ENCODE results near the gene CIAO3.
"Not testable (repeated sequence)": the region's sequence is repeated elsewhere in the genome, so short reads cannot be mapped to it uniquely, and the experiment has no call there.

The CIAO3 gene

DNA sequence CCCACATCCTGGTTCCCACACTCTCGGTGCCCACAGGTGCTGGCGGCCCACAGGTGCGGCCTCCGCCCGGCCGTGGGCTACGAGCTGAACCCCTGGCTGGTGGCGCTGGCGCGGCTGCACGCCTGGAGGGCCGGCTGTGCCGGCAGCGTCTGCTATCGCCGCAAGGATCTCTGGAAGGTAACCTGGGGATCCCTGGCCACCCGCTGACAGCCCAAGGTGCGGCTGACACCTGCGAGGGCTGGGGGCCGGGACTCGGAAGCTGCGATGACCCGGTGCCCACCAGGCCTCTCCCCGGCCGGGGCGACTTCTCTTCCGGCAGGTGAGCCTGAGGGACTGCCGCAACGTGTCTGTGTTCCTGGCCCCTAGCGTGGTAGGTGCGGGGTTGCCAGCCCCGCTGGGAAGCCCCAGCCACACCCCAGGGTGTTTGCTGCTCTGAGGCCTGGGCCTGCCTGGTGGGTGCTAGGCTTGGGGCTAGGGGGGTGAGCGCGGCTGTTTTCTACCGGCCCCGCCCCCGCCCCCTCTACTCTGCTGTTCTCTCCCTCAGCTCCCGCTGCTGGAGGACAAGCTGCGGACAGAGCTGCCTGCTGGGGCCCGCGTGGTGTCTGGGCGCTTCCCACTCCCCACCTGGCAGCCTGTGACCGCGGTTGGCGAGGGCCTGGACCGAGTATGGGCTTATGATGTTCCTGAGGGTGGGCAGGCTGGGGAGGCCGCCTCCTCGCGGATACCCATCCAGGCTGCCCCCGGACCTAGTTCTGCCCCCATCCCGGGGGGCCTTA is 18.8 kb downstream of the CIAO3 start:
- no peak for DNase-seq

DNA sequence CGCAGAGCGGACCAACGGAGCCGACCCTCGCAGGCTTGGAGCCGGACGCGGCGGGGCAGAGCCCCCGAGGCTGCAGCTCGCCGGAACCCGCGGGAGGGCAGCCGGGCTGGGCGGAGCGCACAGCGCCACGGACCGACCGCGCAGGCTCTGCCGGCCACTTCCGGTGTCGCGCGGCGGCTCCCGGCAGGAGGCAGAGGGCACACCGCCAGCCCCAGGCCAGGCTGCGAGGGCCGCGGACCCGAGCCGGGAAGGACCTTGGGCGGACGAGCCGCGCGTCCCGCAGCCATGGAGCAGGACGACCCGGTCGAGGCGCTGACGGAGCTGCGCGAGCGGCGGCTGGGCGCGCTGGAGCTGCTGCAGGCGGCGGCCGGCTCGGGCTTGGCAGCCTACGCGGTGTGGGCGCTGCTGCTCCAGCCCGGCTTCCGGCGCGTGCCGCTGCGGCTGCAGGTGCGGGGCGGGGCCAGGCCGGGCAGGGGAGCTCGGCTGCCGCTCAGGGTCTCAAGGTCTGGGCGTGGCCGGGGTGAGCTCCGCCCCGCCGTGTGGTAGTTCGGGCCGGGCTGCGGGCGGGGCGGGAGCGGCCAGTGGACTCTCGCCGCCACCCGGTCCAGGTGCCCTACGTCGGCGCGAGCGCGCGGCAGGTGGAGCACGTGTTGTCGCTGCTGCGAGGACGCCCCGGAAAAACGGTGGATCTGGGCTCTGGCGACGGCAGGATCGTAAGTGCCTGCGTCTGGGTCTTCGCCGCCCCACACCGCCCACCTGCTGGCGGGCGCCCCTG is 19.6 kb downstream of the CIAO3 start, which contains the start of gene ANTKMT:
Gene ANTKMT (plus strand): TSS at position 157 of the 775 bp plus-strand sequence. CDS start 129 bp downstream, at position 286.
- peak; percentile 82 for DNase-seq

- DNase-seq: peak; percentile 81
Measured at GRCh38 chr16:720447-720989, 20.3 kb downstream of the CIAO3 start.

DNA sequence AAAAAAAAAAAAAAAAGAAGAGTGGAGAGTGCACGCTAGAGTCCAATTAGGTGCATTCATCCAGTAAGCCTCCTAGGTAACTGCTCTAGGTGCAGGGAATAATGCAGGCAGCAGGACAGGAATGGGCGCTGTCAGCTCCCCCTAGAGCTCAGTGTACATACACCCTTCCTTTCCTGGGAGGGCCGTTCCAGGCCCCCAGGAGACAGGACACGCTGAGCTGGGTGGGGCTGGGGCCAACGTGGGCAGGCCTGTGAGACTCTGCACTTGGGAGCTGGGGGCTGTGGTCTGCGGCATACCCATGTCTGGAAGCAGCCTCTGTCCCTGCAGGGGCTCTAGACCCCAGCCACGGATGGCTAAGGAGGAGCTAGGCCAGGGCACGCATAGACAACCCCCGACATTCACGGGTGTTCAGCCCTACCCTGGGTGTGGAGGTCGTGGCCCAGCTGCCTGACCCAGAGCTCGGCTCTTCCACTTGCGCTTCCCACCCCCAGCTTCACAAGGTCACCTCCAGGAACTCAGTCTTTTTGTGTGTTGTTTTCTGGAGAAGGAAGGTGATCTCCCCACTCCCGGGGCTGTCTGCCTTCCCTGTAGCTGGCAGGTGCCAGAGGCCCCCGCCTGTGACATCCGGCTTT is 20.9 kb downstream of the CIAO3 start:
- no peak for DNase-seq

DNA sequence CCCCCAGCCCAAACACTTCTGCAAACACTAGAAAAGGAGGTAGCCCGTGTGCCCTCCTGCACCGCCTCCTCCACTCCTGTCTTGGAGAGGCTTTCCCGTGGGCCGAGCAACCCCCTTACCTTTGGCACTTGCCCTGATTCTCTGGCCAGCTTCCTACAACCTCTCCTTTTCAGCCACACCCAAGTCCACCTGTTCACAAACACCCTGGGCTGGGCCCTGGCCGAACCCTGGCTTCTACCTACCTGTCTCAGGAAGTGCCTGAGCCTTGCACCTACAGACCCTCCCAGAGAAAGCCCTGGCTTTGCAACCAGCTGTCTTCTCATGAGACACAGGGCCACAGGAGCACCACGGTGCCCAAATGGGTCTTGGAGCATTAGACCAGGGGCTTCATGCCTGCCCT is 21.9 kb downstream of the CIAO3 start:
- DNase-seq: no peak

DNA sequence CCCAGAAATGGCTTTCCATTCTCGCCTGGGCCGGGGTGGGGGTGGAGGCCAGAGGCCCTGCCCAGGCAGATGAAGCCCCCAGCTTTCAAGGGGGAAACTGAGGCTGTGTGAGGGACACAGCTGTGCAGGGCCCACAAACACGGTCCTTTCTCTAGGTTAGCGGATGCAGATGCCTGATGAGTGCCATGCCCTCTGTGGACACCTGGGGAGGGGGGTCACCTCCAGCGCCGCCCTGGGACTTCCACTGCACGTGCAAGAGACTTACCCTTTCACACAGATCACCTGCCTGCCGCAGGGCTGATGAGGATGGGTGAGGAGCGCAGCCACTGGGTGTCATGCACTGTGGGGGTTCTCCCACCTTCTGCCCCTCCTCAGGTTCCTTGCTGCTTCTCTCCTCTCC is 22.4 kb downstream of the CIAO3 start:
- DNase-seq: no peak

GRCh38 chr16:717450-718245 is 23.1 kb downstream of the CIAO3 start:
- no peak for DNase-seq

- no peak for DNase-seq
Measured at GRCh38 chr16:716768-717325, 23.9 kb downstream of the CIAO3 start.

DNA sequence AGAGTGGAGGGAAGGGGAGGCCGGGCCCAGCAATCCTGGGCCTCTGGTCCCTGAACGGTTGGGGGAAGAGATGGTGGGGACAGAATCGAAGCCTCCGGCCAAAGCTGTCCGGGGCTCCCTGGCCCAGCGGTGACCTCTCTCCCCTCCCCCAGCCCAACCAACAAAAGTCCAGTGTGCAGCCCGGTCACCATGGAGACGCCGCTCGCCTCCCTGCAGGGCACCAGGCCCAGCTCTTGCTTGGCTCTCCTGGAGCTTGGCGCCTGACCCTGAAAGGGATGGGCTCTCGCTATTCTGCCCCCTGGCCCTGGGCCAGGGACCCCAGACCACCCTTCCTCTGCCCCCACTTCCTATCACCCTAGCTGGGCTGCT is 24.6 kb downstream of the CIAO3 start:
- peak; percentile 68 for DNase-seq

DNA sequence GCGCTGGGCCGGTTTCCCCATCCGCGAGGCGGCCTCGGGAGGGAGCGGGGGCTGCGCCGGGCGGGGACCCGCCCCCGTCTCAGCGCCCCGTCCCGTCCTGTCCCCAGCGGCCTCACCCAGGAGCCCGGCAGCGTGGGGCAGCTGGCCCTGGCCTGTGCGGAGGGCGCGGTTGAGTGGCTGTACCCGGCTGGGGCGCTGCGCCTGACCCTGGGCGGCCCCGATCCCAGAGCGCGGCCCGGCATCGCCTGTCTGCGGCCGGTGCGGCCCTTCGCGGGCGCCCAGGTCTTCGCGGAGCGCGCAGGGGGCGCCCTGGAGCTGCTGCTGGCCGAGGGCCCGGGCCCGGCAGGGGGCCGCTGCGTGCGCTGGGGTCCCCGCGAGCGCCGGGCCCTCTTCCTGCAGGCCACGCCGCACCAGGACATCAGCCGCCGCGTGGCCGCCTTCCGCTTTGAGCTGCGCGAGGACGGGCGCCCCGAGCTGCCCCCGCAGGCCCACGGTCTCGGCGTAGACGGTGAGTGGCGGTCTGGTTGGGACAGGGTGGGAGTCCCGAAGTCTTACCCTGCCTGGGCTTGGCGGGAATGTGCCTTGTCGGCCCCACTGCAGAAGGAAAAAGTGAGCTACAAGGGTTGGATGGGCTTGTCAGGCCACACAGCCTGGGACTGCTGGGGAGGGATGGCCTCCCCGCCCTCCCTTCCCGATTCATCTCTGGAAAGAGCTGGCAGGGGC is 25.2 kb downstream of the CIAO3 start:
- no peak for DNase-seq

DNA sequence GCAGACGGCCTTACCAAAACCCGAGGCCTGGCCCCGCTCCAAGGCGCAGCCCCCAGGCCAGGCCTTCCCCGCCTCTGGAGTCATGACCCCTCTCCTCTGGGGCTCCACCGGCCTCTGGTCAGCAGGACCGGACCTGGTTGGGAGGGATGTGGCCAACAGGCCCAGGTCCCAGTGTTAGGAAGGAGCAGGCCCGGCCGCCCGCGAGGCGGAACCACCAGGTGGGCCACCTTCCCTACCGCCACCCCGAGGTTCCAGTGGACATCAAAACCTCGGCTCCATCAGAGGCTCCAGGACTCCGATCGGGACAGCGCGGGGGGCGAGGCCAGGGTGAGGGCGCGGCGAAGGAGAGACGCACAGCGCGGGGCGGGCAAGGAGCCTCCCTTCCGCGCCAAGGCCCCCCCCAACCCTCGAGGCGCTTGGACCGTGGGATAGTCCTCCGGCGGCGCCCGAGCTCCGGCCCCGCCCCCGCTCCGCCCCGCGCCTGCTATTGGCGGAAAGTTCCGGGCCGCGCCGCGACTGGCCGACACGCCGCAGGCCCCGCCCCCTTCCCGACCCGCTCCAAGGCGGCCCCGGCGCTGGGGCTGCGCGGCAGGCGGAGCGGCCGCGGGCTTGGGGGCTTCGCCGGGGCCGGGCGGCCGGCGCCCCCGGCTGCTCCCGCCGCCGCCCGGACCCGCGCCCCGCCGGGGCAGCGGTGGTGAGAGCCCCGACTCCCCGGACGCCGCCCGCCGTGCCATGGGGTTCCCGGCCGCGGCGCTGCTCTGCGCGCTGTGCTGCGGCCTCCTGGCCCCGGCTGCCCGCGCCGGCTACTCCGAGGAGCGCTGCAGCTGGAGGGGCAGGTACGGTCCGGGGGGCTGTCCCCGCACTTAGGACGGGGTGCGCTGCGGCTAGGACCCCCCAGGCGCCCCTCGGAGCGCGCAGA is 26.0 kb downstream of the CIAO3 start, which contains the start of gene METRN:
Gene METRN (plus strand): TSS at position 561 of the 919 bp plus-strand sequence. CDS start 172 bp downstream, at position 733.
- DNase-seq: peak; percentile 94

- DNase-seq: no peak
Measured at GRCh38 chr16:714079-714478, 26.7 kb downstream of the CIAO3 start.

DNA sequence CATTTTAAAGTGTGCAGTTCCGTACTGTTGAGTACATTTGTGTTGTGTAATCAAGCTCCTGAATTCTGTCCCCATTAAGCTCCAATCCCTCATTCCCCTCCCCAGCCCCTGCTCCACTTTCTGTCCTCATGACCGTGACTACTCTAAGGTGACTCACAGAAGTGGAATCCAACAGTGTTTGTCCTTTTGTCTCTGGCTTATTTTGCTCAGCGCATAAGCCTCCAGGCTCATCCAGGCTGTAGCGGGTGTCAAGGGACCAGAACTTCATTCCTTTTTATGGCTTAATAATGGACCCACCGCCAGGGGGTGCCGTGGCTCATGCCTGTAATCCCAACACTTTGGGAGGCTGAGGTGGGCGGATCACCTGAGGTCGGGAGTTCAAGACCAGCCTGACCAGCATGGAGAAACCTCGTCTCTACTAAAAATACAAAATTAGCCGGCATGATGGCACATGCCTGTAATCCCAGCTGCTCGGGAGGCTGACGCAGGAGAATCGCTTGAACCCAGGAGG is 28.0 kb downstream of the CIAO3 start:
- not testable (repeated sequence) for DNase-seq

DNA sequence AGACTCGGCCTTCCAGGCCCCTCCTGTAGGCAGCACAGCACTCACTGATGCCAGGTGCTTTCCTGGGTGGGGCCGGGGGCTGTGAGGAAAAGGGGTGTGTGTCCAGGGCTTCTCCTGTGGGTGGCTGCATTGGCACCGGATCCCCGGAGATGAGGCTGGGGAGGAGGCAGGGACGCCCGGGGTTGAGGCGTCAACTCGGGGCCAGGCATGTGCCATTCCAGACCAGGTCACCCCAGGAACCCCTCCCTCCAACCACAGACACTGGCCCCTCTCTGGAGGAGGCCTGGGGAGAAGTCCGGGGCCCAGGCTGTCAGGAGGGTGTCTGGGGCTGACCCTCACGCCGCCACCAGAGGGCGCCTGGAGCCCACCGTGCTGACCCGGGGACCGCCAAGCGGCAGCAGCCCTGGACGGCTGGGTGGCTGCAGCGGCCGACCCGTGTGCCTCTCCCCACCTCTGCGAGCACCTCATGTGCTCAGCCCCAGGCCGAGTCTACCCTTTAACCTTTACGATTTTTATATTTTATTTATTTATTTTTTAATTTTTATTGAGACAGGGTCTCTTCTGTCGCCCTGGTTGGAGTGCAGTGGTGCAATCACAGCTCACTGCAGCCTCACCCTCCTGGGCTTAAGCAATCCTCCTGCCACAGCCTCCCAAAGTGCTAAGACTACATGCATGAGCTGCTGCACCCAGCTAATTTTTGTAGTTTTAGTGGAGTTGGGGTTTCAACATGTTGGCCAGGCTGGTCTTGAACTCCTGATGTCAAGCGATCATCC is 29.1 kb downstream of the CIAO3 start:
- DNase-seq: peak; percentile 83

GRCh38 chr16:711084-711483 is 29.7 kb downstream of the CIAO3 start:
- DNase-seq: no peak

- DNase-seq: no peak
Measured at GRCh38 chr16:710500-711075, 30.2 kb downstream of the CIAO3 start.

- DNase-seq: peak; percentile 78
Measured at GRCh38 chr16:709566-710499, 31.0 kb downstream of the CIAO3 start.

GRCh38 chr16:708959-709358 is 31.8 kb downstream of the CIAO3 start:
- no peak for DNase-seq

Measured in femur (tissue), 1 donor.